ENCODE data around the gene PIBF1. TPM values are rescaled to one million over a fixed set of nuclear protein-coding genes. Genes with fewer than 3 reads are reported as not detected.
"Not testable (repeated sequence)": the region's sequence is repeated elsewhere in the genome, so short reads cannot be mapped to it uniquely, and the experiment has no call there.

The PIBF1 gene
- polyA plus RNA-seq, 3 donors = 3.3 to 8.0 (median 4.7) TPM

DNA sequence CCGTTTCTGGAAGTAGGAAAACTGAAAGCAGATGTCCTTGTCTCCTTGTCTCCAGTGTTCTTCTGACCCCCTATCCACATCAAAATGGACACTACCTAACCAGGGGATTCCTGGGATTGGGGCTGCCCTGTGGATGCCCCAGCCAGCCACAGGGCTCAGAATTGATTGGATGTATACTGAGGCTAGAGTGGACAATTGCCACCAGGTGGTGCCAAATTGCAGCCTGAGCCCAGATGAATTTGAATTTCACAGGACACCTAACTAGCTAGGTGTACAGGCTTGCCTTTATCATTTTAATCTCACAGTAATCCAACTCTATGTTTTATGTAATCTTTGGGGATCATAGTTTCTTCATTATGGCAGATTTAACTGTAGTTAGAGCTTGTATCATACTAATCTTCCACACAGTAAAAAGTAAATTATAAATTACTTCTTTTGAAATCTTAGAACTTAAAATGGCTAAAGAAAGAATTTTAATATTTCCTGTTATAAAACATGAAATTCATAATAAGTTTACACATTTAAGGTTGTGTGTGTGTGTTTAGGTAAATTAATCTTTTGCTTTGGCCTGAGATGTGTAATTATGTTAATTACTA lies 58.0 kb downstream of the PIBF1 start:
- Histone ChIP-seq H3K9me3 (replicated peaks in 1 of 2; ENCODE audit: control insufficient read depth in 1 of 2, insufficient read depth in 1 of 2, low read length in 2 of 2) (no peaks in the 10 kb centered on the region), H3K27ac (ENCODE audit: low read depth in 1 of 2, low read length in 2 of 2) (peak overlapping the region in 1 of 2 donors; percentile 13), H3K36me3 (replicated peaks in 1 of 2; ENCODE audit: control insufficient read depth in 1 of 2, insufficient read depth in 2 of 2, low read length in 2 of 2) (peaks cover 14 to 44% of the 10 kb centered on the region in 2 donors), H4K20me1 (ENCODE audit: insufficient read depth, low read length) (no peaks in the 10 kb centered on the region), H3K9ac (ENCODE audit: insufficient read depth, low read length, poor library complexity, severe bottlenecking) (no peak overlapping the region), H3K27me3 (ENCODE audit: control insufficient read depth in 2 of 2, insufficient read depth in 2 of 2, low read length in 2 of 2) (no peaks in the 10 kb centered on the region), H3K4me3 (replicated peaks in 1 of 3; ENCODE audit: low read depth in 2 of 3, low read length in 3 of 3) (no peak overlapping the region), H3K4me1 (ENCODE audit: control insufficient read depth in 1 of 2, insufficient read depth in 2 of 2, low read length in 2 of 2) (no peaks in the 10 kb centered on the region), H3K79me2 (ENCODE audit: insufficient read depth, low read length) (no peaks in the 10 kb centered on the region), H3K4me2 (replicated peaks; ENCODE audit: extremely low read depth, low read length, poor library complexity, severe bottlenecking) (no peak overlapping the region), H2AFZ (ENCODE audit: insufficient read depth, low read depth, low read length, poor library complexity, severe bottlenecking) (no peak overlapping the region)
- intact Hi-C loops (cut with micrococcal nuclease) = no loop called here
- peak in 1 of 3 donors; percentile 9 for DNase-seq
- Mint-ChIP-seq H3K4me1 (no peaks in the 10 kb centered on the region), H3K27ac (no peak overlapping the region), H3K36me3 (peaks cover 26 to 40% of the 10 kb centered on the region in 2 donors), H3K4me3 (no peak overlapping the region), H3K27me3 (ENCODE audit: low read depth in 3 of 3) (no peaks in the 10 kb centered on the region), H3K9me3 (no peaks in the 10 kb centered on the region)
- TF ChIP-seq, protein P1, sequence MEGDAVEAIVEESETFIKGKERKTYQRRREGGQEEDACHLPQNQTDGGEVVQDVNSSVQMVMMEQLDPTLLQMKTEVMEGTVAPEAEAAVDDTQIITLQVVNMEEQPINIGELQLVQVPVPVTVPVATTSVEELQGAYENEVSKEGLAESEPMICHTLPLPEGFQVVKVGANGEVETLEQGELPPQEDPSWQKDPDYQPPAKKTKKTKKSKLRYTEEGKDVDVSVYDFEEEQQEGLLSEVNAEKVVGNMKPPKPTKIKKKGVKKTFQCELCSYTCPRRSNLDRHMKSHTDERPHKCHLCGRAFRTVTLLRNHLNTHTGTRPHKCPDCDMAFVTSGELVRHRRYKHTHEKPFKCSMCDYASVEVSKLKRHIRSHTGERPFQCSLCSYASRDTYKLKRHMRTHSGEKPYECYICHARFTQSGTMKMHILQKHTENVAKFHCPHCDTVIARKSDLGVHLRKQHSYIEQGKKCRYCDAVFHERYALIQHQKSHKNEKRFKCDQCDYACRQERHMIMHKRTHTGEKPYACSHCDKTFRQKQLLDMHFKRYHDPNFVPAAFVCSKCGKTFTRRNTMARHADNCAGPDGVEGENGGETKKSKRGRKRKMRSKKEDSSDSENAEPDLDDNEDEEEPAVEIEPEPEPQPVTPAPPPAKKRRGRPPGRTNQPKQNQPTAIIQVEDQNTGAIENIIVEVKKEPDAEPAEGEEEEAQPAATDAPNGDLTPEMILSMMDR (IDR thresholded peaks at IDR 0.05) = peak; percentile 56
- WGBS (ENCODE audit: insufficient coverage) = no CpG with 5 or more reads among the region's 1 CpG

DNA sequence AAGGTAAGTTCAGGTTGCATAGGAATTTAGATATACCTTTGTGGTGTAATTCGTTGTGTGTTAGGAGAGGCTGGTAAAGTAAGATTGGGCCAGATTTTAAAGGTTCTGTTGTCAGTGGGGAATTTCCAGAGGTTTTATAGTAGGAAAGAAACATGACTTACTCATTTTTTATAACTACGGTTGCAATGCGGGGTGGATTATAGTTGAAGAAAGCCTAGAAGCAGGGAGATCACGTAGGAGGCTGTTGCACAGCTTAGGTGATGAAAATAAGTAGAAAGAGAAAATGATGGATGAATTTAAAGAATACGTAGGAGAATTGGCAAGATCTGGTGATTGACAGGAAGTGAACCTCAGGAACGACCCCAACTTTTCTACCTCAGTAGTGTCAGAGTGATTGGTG lies 61.1 kb downstream of the PIBF1 start:
- Mint-ChIP-seq H3K36me3 (peaks cover 46 to 55% of the 10 kb centered on the region in 2 donors), H3K4me3 (no peak overlapping the region), H3K27ac (no peak overlapping the region), H3K27me3 (ENCODE audit: low read depth in 3 of 3) (no peaks in the 10 kb centered on the region), H3K9me3 (peaks cover 0 to 2% (median 0%) of the 10 kb centered on the region in 7 donors), H3K4me1 (no peaks in the 10 kb centered on the region)
- no peak overlapping the region for H3K4me3 ChIP-seq (replicated peaks in 1 of 3; ENCODE audit: low read depth in 2 of 3, low read length in 3 of 3)
- peaks cover 7 to 56% of the 10 kb centered on the region in 2 donors for H3K36me3 ChIP-seq (replicated peaks in 1 of 2; ENCODE audit: control insufficient read depth in 1 of 2, insufficient read depth in 2 of 2, low read length in 2 of 2)
- H3K9ac ChIP-seq (ENCODE audit: insufficient read depth, low read length, poor library complexity, severe bottlenecking) = no peak overlapping the region
- TF ChIP-seq, protein P1 (IDR thresholded peaks at IDR 0.05) = no peak
- no peak for DNase-seq
- no peak overlapping the region for H3K27ac ChIP-seq (ENCODE audit: low read depth in 1 of 2, low read length in 2 of 2)
- H2AFZ ChIP-seq (ENCODE audit: insufficient read depth, low read depth, low read length, poor library complexity, severe bottlenecking) = no peak overlapping the region
- no peaks in the 10 kb centered on the region for H3K4me1 ChIP-seq (ENCODE audit: control insufficient read depth in 1 of 2, insufficient read depth in 2 of 2, low read length in 2 of 2)
- no peaks in the 10 kb centered on the region for H3K79me2 ChIP-seq (ENCODE audit: insufficient read depth, low read length)
- H3K27me3 ChIP-seq (ENCODE audit: control insufficient read depth in 2 of 2, insufficient read depth in 2 of 2, low read length in 2 of 2) = no peaks in the 10 kb centered on the region
- H4K20me1 ChIP-seq (ENCODE audit: insufficient read depth, low read length) = no peaks in the 10 kb centered on the region
- H3K4me2 ChIP-seq (replicated peaks; ENCODE audit: extremely low read depth, low read length, poor library complexity, severe bottlenecking) = no peak overlapping the region
- WGBS (ENCODE audit: insufficient coverage) = 100% methylated on average over 3 of the region's 6 CpGs
- intact Hi-C loops (cut with micrococcal nuclease) = no loop called here
- no peaks in the 10 kb centered on the region for H3K9me3 ChIP-seq (replicated peaks in 1 of 2; ENCODE audit: control insufficient read depth in 1 of 2, insufficient read depth in 1 of 2, low read length in 2 of 2)

DNA sequence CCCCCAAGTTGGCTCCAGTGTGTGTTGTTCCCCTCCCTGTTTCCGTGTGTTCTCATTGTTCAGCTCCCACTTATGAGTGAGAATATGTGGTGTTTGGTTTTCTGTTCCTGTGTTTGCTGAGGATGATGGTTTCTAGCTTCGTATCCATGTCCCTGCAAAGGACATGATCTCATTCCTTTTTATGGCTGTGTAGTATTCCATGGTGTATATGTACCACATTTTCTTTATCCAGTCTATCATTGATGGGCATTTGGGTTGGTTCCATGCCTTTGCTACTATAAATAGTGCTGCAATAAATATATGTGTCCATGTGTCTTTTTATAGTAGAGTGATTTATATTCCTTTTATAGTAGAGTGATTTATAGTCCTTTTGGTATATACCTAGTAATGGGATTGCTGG lies 63.2 kb downstream of the PIBF1 start:
- H3K36me3 Mint-ChIP-seq = peaks cover 50 to 67% of the 10 kb centered on the region in 2 donors
- H3K79me2 ChIP-seq (ENCODE audit: insufficient read depth, low read length); H3K27ac Mint-ChIP-seq; H3K9me3 ChIP-seq (replicated peaks in 1 of 2; ENCODE audit: control insufficient read depth in 1 of 2, insufficient read depth in 1 of 2, low read length in 2 of 2); H3K4me1 ChIP-seq (ENCODE audit: control insufficient read depth in 1 of 2, insufficient read depth in 2 of 2, low read length in 2 of 2); H3K27me3 Mint-ChIP-seq (ENCODE audit: low read depth in 3 of 3); DNase-seq; intact Hi-C loops (cut with micrococcal nuclease); H3K4me3 ChIP-seq (replicated peaks in 1 of 3; ENCODE audit: low read depth in 2 of 3, low read length in 3 of 3); H3K27me3 ChIP-seq (ENCODE audit: control insufficient read depth in 2 of 2, insufficient read depth in 2 of 2, low read length in 2 of 2); H3K4me1 Mint-ChIP-seq; H2AFZ ChIP-seq (ENCODE audit: insufficient read depth, low read depth, low read length, poor library complexity, severe bottlenecking); H3K9ac ChIP-seq (ENCODE audit: insufficient read depth, low read length, poor library complexity, severe bottlenecking); H3K4me3 Mint-ChIP-seq; H4K20me1 ChIP-seq (ENCODE audit: insufficient read depth, low read length); H3K27ac ChIP-seq (ENCODE audit: low read depth in 1 of 2, low read length in 2 of 2); H3K4me2 ChIP-seq (replicated peaks; ENCODE audit: extremely low read depth, low read length, poor library complexity, severe bottlenecking); H3K9me3 Mint-ChIP-seq: not testable (repeated sequence)
- WGBS (ENCODE audit: insufficient coverage) = no CpG with 5 or more reads among the region's 2 CpGs
- peaks cover 11 to 66% of the 10 kb centered on the region in 2 donors for H3K36me3 ChIP-seq (replicated peaks in 1 of 2; ENCODE audit: control insufficient read depth in 1 of 2, insufficient read depth in 2 of 2, low read length in 2 of 2)

Data from CD14-positive monocyte (primary cell).